Neuronal stem cell (in vitro differentiated cells): Measurements from ENCODE around the gene ANKRD17.

Experiments used
- DNase-seq: peaks from one replicate; pipeline ENCODE4 v3.0.0-alpha.2; 2013; ENCODE audit warnings: low spot score
- H2AFZ ChIP-seq: one replicate; pipeline ENCODE4 v1.6.1; 2013; ENCODE audit warnings: mild to moderate bottlenecking, low read length, inconsistent platforms
- H2AK5ac ChIP-seq: 2 replicates; pipeline ENCODE4 v1.6.1; 2013; ENCODE audit warnings: low read depth, mild to moderate bottlenecking, inconsistent platforms, low read length, moderate library complexity, mixed read lengths
- H2BK120ac ChIP-seq: 2 replicates; pipeline ENCODE4 v1.6.1; 2013; ENCODE audit warnings: low read depth, mild to moderate bottlenecking, inconsistent platforms, low read length, moderate library complexity, mixed read lengths
- H2BK12ac ChIP-seq: one replicate; pipeline ENCODE4 v1.6.1; 2013; ENCODE audit warnings: low read length, inconsistent platforms
- H2BK15ac ChIP-seq: 2 replicates; pipeline ENCODE4 v1.6.1; 2013; ENCODE audit warnings: mild to moderate bottlenecking, low read length, inconsistent platforms, mixed read lengths
- H2BK5ac ChIP-seq: one replicate; pipeline ENCODE4 v1.6.1; 2013; ENCODE audit warnings: inconsistent platforms, mild to moderate bottlenecking, low read length, moderate library complexity
- H3K14ac ChIP-seq: one replicate; pipeline ENCODE4 v1.6.1; 2013; ENCODE audit warnings: low read length, inconsistent platforms
- H3K18ac ChIP-seq: 2 replicates; pipeline ENCODE4 v1.6.1; 2013; ENCODE audit warnings: low read length, inconsistent platforms
- H3K23ac ChIP-seq: 2 replicates; pipeline ENCODE4 v1.6.1; 2013; ENCODE audit warnings: low read depth, mild to moderate bottlenecking, mixed read lengths, low read length, inconsistent platforms; ENCODE audit not compliant: poor library complexity
- H3K27ac ChIP-seq: replicated peaks from 3 replicates; pipeline ENCODE4 v1.5.1; 2013; ENCODE audit warnings: low read length, inconsistent platforms
- H3K27me3 ChIP-seq, 3 experiments: 2 replicates each; pipeline ENCODE4 v1.6.1; 2013; ENCODE audit warnings: low read length in 3 of 3, mild to moderate bottlenecking in 2 of 3, inconsistent platforms in 1 of 3, low read depth in 1 of 3, mixed read lengths in 1 of 3, moderate library complexity in 1 of 3; ENCODE audit not compliant: control insufficient read depth in 3 of 3, insufficient read depth in 3 of 3
- H3K36me3 ChIP-seq, 2 donors: replicated peaks in 1 of 2; 2 replicates each; pipeline ENCODE4 v1.6.1; 2013; ENCODE audit warnings: low read length in 2 of 2; ENCODE audit not compliant: control insufficient read depth in 2 of 2, insufficient read depth in 2 of 2
- H3K4ac ChIP-seq: 2 replicates; pipeline ENCODE4 v1.6.1; 2013; ENCODE audit warnings: inconsistent platforms, mild to moderate bottlenecking, low read length, moderate library complexity
- H3K4me1 ChIP-seq, 2 donors: 1 replicate in 1 of 2; 2 replicates in 1 of 2; pipeline ENCODE4 v1.6.1; 2013; ENCODE audit warnings: low read length in 2 of 2, low read depth in 1 of 2; ENCODE audit not compliant: control insufficient read depth in 2 of 2, insufficient read depth in 1 of 2
- H3K4me2 ChIP-seq: one replicate; pipeline ENCODE4 v1.6.1; 2013; ENCODE audit warnings: mild to moderate bottlenecking, low read length, inconsistent platforms; ENCODE audit not compliant: insufficient read depth, poor library complexity, severe bottlenecking
- H3K4me3 ChIP-seq, 2 donors: 2 replicates each; pipeline ENCODE4 v1.5.1; 2013; ENCODE audit warnings: low read length in 2 of 2, mild to moderate bottlenecking in 2 of 2, inconsistent platforms in 1 of 2, moderate library complexity in 1 of 2
- H3K79me1 ChIP-seq: one replicate; pipeline ENCODE4 v1.6.1; 2013; ENCODE audit warnings: low read depth, mild to moderate bottlenecking, inconsistent platforms, low read length, moderate library complexity
- H3K9ac ChIP-seq: one replicate; pipeline ENCODE4 v1.6.1; 2013; ENCODE audit warnings: mild to moderate bottlenecking, low read depth, low read length, inconsistent platforms; ENCODE audit not compliant: poor library complexity
- H3K9me3 ChIP-seq, 2 donors: replicated peaks in 1 of 2; 2 replicates each; pipeline versions ENCODE3 to v1.6.1; 2013; ENCODE audit warnings: low read length in 2 of 2, mild to moderate bottlenecking in 2 of 2, inconsistent platforms in 1 of 2, low read depth in 1 of 2, mixed read lengths in 1 of 2, moderate library complexity in 1 of 2; ENCODE audit not compliant: control insufficient read depth in 2 of 2, insufficient read depth in 1 of 2
- H4K8ac ChIP-seq: one replicate; pipeline ENCODE4 v1.6.1; 2013; ENCODE audit warnings: low read depth, mild to moderate bottlenecking, inconsistent platforms, low read length, moderate library complexity
- H4K91ac ChIP-seq: one replicate; pipeline ENCODE4 v1.6.1; 2013; ENCODE audit warnings: low read length, low read depth, mild to moderate bottlenecking, inconsistent platforms; ENCODE audit not compliant: poor library complexity
- WGBS, 2 donors: extraction: QIAGEN DNeasy Blood & Tissue Kit; methylation state at CpG; one replicate each; pipeline ENCODE4 v1.1.7; 2013; ENCODE audit warnings: missing lambda C conversion rate in 2 of 2, mixed read lengths in 1 of 2; ENCODE audit not compliant: insufficient read length in 2 of 2, insufficient replicate concordance in 1 of 2; ENCODE audit errors: extremely low coverage in 2 of 2; 5-methylcytosine and 5-hydroxymethylcytosine counted together

The ANKRD17 gene

DNA sequence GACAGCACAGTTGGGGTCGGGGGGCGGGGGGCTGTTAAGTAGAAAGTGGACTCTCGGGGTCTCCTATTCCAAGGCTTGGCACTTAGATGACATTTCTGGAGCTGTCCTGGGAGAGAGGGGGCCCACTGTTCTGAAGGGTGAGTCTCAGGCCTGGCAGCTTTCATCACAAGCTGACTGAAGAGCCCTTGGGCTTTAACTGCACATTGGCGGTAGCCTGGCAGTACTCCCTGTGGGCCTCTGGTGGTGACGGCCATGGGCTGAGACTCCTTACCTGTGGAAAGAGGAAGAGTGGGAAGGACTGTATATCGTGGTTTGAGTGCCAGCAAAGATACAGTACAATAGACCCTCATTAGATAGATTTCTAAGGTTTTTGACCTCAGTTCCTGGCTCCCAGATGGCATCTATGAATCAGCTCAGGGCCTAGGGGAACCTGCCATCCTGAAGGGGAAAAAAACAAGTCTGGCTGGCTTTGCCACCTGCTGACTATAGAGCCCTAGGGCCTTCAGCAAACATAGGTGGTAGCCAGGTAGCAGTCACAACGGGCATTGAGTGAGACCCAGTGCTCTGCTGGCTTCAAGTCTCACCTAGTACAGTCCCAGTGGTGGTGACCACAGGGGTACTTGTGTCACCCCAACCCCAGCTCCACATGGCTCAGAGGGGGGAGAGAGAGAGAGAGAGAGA is 87.9 kb downstream of the ANKRD17 start:
- Histone ChIP-seq H3K18ac (no peak overlapping the region), H2AK5ac (no peak overlapping the region), H3K27ac (no peak overlapping the region), H4K91ac (no peak overlapping the region), H3K36me3 (peaks cover 25 to 100% of the 10 kb centered on the region in 2 donors), H3K4ac (no peak overlapping the region), H4K8ac (no peak overlapping the region), H2AFZ (no peak overlapping the region), H2BK5ac (no peak overlapping the region), H3K4me1 (no peaks in the 10 kb centered on the region), H3K9ac (no peak overlapping the region), H3K9me3 (peaks cover 2 to 79% of the 10 kb centered on the region in 2 donors), H2BK120ac (no peak overlapping the region), H3K23ac (no peak overlapping the region), H3K27me3 (no peaks in the 10 kb centered on the region), H3K79me1 (peaks cover 2% of the 10 kb centered on the region), H3K14ac (no peak overlapping the region), H3K4me3 (no peak overlapping the region), H2BK15ac (no peak overlapping the region), H3K4me2 (no peak overlapping the region), H2BK12ac (no peak overlapping the region)
- DNase-seq, result no peak
- no CpG with 5 or more reads among the region's 7 CpGs for WGBS, 2 donors

DNA sequence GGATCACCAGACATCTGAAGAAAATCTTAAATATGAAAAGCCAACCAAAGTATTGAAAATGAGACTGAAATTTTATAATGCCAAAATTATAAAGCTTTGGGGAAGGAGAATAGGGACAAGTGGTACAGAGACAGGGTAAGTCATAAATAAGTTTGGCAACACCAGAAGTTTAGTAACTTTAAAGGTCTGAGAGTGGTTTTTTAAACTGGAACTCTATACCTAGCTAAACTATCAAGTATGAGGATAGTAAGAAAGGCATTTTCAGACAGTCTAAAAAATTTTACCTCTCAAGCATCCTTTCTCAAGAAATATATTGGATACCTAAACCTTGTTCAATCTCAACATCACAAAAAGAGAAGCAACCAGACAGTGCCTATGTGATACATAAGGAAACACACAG is 92.4 kb downstream of the ANKRD17 start:
- Histone ChIP-seq H3K18ac (no peak overlapping the region), H4K8ac (no peak overlapping the region), H2BK15ac (no peak overlapping the region), H3K27ac (no peak overlapping the region), H3K4me1 (no peaks in the 10 kb centered on the region), H2AK5ac (no peak overlapping the region), H3K9me3 (peaks cover 2 to 42% of the 10 kb centered on the region in 2 donors), H2BK120ac (no peak overlapping the region), H3K14ac (no peak overlapping the region), H3K4me2 (no peak overlapping the region), H4K91ac (no peak overlapping the region), H3K4ac (no peak overlapping the region), H3K9ac (no peak overlapping the region), H3K23ac (no peak overlapping the region), H2BK12ac (no peak overlapping the region), H2AFZ (no peak overlapping the region), H3K79me1 (peaks cover 5% of the 10 kb centered on the region), H3K27me3 (no peaks in the 10 kb centered on the region), H3K36me3 (peaks cover 23 to 100% of the 10 kb centered on the region in 2 donors), H3K4me3 (no peak overlapping the region), H2BK5ac (no peak overlapping the region)
- no peak for DNase-seq

DNA sequence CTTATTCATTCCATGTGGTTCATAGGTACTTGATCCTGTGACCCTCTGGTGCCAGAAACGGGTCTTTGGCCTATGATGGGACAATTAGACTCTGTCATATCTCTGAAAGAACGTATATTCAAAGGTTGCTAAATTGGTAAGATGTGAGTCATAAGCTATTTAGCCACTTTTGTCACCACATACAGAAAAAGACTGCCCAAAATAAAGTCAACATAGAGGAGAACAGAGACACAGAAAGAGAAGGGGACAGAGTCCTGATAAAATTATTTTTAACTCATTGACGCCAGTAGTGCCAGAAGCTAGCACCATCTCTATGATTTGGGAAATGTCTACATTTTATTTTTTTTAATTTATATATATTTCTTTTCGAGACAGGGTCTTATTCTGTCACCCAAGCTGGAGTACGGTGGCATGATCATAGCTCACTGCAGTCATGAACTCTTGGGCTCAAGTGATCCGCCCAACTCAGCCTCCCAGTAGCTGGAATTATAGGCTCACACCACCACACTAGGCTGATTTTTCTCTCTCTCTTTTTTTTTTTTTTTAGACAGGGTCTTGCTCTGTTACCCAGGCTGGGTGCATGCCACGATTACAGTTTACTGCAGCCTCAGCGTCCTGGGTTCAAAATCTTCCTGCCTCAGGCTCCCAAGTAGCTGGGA is 96.9 kb downstream of the ANKRD17 start:
- H3K9ac ChIP-seq, result no peak overlapping the region
- peaks cover 3% of the 10 kb centered on the region for H3K79me1 ChIP-seq
- no peak overlapping the region for H2BK12ac ChIP-seq
- no peak overlapping the region for H3K27ac ChIP-seq
- no peak overlapping the region for H2BK15ac ChIP-seq
- H3K18ac ChIP-seq, result no peak overlapping the region
- no peak overlapping the region for H3K14ac ChIP-seq
- H2AFZ ChIP-seq, result no peak overlapping the region
- H3K4me3 ChIP-seq, result no peak overlapping the region
- H3K23ac ChIP-seq, result no peak overlapping the region
- no peak for DNase-seq
- no CpG with 5 or more reads among the region's 8 CpGs for WGBS, 2 donors
- no peak overlapping the region for H4K91ac ChIP-seq
- no peaks in the 10 kb centered on the region for H3K4me1 ChIP-seq
- H3K4ac ChIP-seq, result no peak overlapping the region
- no peak overlapping the region for H2BK120ac ChIP-seq
- H2AK5ac ChIP-seq, result no peak overlapping the region
- peaks cover 6 to 97% of the 10 kb centered on the region in 2 donors for H3K36me3 ChIP-seq
- no peak overlapping the region for H4K8ac ChIP-seq
- no peak overlapping the region for H2BK5ac ChIP-seq
- no peak overlapping the region for H3K4me2 ChIP-seq
- no peaks in the 10 kb centered on the region for H3K27me3 ChIP-seq
- H3K9me3 ChIP-seq, result peaks cover 0 to 16% of the 10 kb centered on the region in 2 donors

DNA sequence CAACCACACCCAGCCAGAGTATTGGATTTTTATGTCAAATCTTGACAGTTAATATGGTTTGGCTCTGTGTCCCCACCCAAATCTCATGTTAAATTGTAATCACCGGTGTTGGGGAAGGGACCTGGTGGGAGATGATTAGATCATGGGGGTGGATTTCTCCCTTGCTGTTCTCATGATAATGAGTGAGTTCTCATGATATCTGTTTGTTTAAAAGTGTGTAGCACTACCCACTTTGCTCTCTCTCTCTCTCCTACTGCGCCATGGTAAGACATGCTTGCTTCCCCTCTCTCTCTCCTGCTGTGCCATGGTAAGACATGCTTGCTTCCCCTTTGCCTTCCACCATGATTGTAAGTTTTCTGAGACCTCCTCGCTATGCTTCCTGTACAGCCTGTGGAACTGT is 102.2 kb downstream of the ANKRD17 start:
- Histone ChIP-seq H3K18ac (no peak overlapping the region), H2BK120ac (no peak overlapping the region), H3K4ac (no peak overlapping the region), H3K14ac (no peak overlapping the region), H3K79me1 (no peaks in the 10 kb centered on the region), H3K4me2 (no peak overlapping the region), H3K4me3 (no peak overlapping the region), H2BK5ac (no peak overlapping the region), H3K36me3 (peaks cover 11 to 93% of the 10 kb centered on the region in 2 donors), H3K23ac (no peak overlapping the region), H2AK5ac (no peak overlapping the region), H3K9me3 (no peaks in the 10 kb centered on the region), H3K27me3 (no peaks in the 10 kb centered on the region), H3K9ac (no peak overlapping the region), H2BK15ac (no peak overlapping the region), H4K91ac (no peak overlapping the region), H2BK12ac (no peak overlapping the region), H4K8ac (no peak overlapping the region), H3K4me1 (no peaks in the 10 kb centered on the region), H3K27ac (no peak overlapping the region), H2AFZ (no peak overlapping the region)
- no CpG with 5 or more reads among the region's 3 CpGs for WGBS, 2 donors
- DNase-seq, result no peak
